SK-N-SH (cell line): Measurements from ENCODE around the gene KLHDC9.

Source experiments
- CTCF ChIP-seq: fragments of 200-600 bp; sonication (generic); IDR thresholded peaks from 2 replicates; pipeline ENCODE4 v1.6.1; 2017; ENCODE audit warnings: antibody characterized with exemption, mild to moderate bottlenecking, moderate library complexity
- IRF3 ChIP-seq: fragments of 150-350 bp; IDR thresholded peaks from 2 replicates; pipeline ENCODE4 v1.6.1; 2016; ENCODE audit warnings: mild to moderate bottlenecking, low read depth, low read length
- USF2 ChIP-seq: fragments of 150-350 bp; IDR thresholded peaks from 2 replicates; pipeline ENCODE4 v1.6.1; 2017; ENCODE audit warnings: antibody characterized with exemption, low read length, low read depth, borderline replicate concordance
- YY1 ChIP-seq: IDR thresholded peaks from 2 replicates; pipeline ENCODE4 v1.4.0; 2012; ENCODE audit warnings: low read depth, mild to moderate bottlenecking

GRCh38 chr1:161052899-161053298, 45.3 kb upstream of the KLHDC9 start:
- no peak for TF ChIP-seq CTCF
- TF ChIP-seq USF2 = no peak
- no peak for TF ChIP-seq IRF3
- no peak for TF ChIP-seq YY1
